Glutamatergic neuron (in vitro differentiated cells): ENCODE data around the gene DNAH8. TPM values are rescaled to one million over a fixed set of nuclear protein-coding genes. Genes with fewer than 3 reads are reported as not detected.

Experiments
- DNase-seq: peaks from one replicate; pipeline ENCODE4 v3.0.0; 2022
- H3K27ac Mint-ChIP-seq: one replicate; pipeline ENCODE4 v1.8.0; 2020; ENCODE audit warnings: mild to moderate bottlenecking, mixed read lengths, inconsistent platforms; ENCODE audit not compliant: unreplicated experiment
- H3K27me3 Mint-ChIP-seq: one replicate; pipeline ENCODE4 v1.8.0; 2020; ENCODE audit warnings: mild to moderate bottlenecking, moderate library complexity, mixed read lengths, inconsistent platforms; ENCODE audit not compliant: unreplicated experiment
- H3K36me3 Mint-ChIP-seq: one replicate; pipeline ENCODE4 v1.8.0; 2020; ENCODE audit warnings: mild to moderate bottlenecking, mixed read lengths, inconsistent platforms; ENCODE audit not compliant: unreplicated experiment
- H3K4me1 Mint-ChIP-seq: one replicate; pipeline ENCODE4 v1.8.0; 2020; ENCODE audit warnings: mild to moderate bottlenecking, low read depth, mixed read lengths, inconsistent platforms; ENCODE audit not compliant: unreplicated experiment
- H3K4me3 Mint-ChIP-seq: one replicate; pipeline ENCODE4 v1.8.0; 2020; ENCODE audit warnings: mild to moderate bottlenecking, mixed read lengths, inconsistent platforms; ENCODE audit not compliant: unreplicated experiment
- H3K9me3 Mint-ChIP-seq: one replicate; pipeline ENCODE4 v1.8.0; 2020; ENCODE audit warnings: mild to moderate bottlenecking, moderate library complexity, mixed read lengths, inconsistent platforms; ENCODE audit not compliant: unreplicated experiment
- CTCF ChIP-seq: fragments of 200-600 bp; sonication (generic); IDR thresholded peaks from one replicate; pipeline ENCODE4 v1.5.0; 2021; ENCODE audit not compliant: partially characterized antibody, unreplicated experiment
- total RNA-seq: library from RNA; stranded (reverse); fragmentation: NEBNext Ultra II Directional; extraction: Animal tissue kit (Norgen Biotek cat#: 25700); gene quantifications from one replicate; pipeline ENCODE4 v1.2.1, GENCODE V29; 2021; ENCODE audit not compliant: unreplicated experiment

Gene DNAH8
- total RNA-seq, 1 donor from 2014 or later: not detected

DNA sequence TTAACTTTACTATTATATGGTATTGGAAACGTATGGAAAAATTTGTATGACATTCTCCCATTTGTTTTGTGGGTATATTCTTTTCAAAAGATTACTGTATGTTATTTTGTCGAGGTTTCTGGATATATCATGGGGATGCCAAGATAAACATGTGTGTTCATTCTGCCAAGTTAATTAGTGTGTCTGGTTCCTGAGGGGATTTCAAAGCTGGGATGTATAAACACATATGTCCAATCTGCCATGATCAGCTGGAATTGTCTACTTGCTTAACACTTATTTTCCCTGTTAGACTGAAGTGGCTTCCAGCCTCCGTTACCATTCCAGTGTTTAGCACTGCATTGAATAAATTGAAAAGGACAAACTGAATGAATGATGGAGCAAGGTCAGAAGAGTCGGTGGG is 86.2 kb downstream of the DNAH8 start:
- peaks cover 2% of the 10 kb centered on the region for H3K27me3 Mint-ChIP-seq
- peak overlapping the region; percentile 36 for H3K27ac Mint-ChIP-seq
- H3K9me3 Mint-ChIP-seq: no peaks in the 10 kb centered on the region
- H3K4me3 Mint-ChIP-seq: no peak overlapping the region
- peaks cover 4% of the 10 kb centered on the region for H3K36me3 Mint-ChIP-seq
- no peak for TF ChIP-seq CTCF
- peaks cover 29% of the 10 kb centered on the region for H3K4me1 Mint-ChIP-seq
- DNase-seq: no peak

DNA sequence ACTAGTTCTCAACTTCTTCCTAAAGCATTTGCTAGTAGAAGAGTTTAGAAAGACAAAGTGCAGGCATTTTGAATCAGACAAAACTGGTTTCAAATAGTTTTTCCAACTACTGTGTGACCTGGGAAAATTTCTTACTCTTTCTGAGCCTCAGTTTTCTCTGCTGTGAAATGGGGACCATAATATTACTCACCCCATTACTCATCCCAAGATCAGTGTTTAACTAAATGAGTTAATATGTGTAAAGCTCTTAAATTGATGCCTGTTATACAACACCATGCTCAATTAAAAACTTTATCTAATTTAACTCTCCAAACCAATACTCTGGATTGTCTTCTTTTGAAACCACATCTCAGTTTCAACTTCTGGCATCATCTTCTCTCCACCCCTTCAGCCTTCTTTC is 87.4 kb downstream of the DNAH8 start:
- no peaks in the 10 kb centered on the region for H3K9me3 Mint-ChIP-seq
- H3K36me3 Mint-ChIP-seq: peaks cover 4% of the 10 kb centered on the region
- no peak overlapping the region for H3K27ac Mint-ChIP-seq
- TF ChIP-seq CTCF: no peak
- H3K4me3 Mint-ChIP-seq: no peak overlapping the region
- peaks cover 4% of the 10 kb centered on the region for H3K27me3 Mint-ChIP-seq
- no peak for DNase-seq
- peaks cover 27% of the 10 kb centered on the region for H3K4me1 Mint-ChIP-seq

GRCh38 chr6:38803129-38803528 is 88.0 kb downstream of the DNAH8 start:
- DNase-seq: no peak
- H3K4me1 Mint-ChIP-seq: peaks cover 26% of the 10 kb centered on the region
- no peak for TF ChIP-seq CTCF
- no peak overlapping the region for H3K27ac Mint-ChIP-seq
- H3K9me3 Mint-ChIP-seq: no peaks in the 10 kb centered on the region
- H3K36me3 Mint-ChIP-seq: peaks cover 4% of the 10 kb centered on the region
- peaks cover 4% of the 10 kb centered on the region for H3K27me3 Mint-ChIP-seq
- H3K4me3 Mint-ChIP-seq: no peak overlapping the region

DNA sequence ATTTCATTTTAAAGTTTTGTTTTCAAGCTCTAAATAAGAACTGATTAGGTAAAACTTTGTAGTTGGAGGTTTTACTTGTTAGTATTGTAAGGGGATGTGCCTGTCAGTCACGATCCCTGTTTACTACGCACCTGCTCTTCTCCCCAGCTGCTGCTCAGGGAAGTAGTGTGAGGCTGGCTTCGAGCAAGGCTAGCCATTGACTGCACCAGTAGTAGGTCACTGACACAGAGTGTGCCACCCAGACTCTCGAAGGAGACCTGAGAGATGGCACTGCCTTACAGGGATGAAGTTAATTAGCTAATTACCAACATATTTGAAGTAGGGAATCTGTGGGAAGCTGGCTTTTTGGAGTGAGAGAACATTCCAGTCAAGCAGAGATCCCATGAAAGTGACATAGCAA is 89.2 kb downstream of the DNAH8 start:
- Mint-ChIP-seq H3K36me3 (no peaks in the 10 kb centered on the region), H3K4me1 (peaks cover 26% of the 10 kb centered on the region), H3K27ac (no peak overlapping the region), H3K9me3 (no peaks in the 10 kb centered on the region), H3K4me3 (no peak overlapping the region), H3K27me3 (peaks cover 4% of the 10 kb centered on the region)
- no peak for TF ChIP-seq CTCF
- no peak for DNase-seq

DNA sequence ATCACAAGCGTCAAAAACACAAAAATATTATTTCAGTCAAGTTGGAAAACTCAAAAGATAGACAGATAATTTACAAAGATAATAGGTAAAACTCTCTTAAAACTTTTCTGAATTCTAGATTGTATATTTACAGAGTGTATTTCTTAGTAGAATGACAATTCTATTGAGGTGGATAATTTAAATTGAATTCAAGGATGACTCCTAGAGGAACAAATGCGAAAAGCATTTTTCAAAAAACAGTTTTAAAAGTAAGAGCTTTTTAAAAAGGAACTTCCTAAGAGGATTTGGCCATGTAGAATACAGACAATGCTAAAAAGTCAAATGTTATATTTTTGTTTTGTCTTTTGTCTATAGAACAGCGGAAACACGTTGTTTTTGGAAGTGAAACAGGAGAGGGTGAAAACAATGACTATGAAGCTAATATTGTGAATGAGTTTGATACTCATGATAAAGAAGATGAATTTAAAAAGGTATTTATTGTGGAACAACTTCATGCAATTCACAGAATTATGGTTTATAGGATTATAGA is 90.1 kb downstream of the DNAH8 start:
- Mint-ChIP-seq H3K27ac (no peak overlapping the region), H3K36me3 (no peaks in the 10 kb centered on the region)

More for the DNA sequence above, 90.1 kb downstream of the DNAH8 start:
- no peak for DNase-seq
- H3K27me3 Mint-ChIP-seq: peaks cover 4% of the 10 kb centered on the region
- H3K4me3 Mint-ChIP-seq: no peak overlapping the region
- H3K4me1 Mint-ChIP-seq: peaks cover 26% of the 10 kb centered on the region
- no peak for TF ChIP-seq CTCF
- no peaks in the 10 kb centered on the region for H3K9me3 Mint-ChIP-seq
